ENCODE data around the gene LPP.
"Not testable (repeated sequence)": the region's sequence is repeated elsewhere in the genome, so short reads cannot be mapped to it uniquely, and the experiment has no call there.

Gene LPP

DNA sequence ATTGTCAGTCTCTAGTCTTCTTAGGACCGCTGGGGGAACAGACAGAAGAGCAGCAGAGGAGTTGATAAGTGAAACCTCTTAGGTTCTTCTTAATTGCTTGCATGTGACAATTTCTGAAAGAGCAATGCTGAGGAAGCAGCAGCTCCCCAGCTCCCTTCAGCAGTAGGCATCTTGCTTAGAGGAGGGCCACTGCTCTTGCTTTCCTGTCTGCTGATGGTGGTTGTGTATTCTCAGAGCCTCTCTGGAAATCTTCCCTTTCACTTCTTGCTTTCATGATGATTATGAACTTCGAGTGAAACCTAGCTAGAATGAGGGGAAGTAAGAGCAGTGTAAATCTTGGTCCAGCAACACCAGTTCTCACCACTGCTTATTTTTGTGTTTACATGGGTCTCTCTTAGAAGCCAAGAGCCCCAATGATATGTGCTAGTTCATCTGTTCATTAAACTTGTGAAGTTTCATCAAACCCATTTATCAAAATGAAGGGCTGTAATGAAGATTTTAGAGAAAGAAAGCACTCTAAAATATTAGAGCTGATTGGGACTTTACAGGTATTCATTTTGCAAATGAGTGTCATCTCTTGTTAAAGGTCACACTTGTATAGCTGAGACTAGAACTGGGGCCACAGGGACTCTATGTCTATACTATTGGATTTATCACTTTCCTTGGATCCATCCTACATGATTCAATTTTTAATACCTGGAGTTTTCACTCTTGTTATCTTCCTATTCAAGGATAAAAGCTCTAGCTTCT lies 246.7 kb downstream of the LPP start:
- peak; percentile 9 for DNase-seq (ENCODE audit: low spot score)

DNA sequence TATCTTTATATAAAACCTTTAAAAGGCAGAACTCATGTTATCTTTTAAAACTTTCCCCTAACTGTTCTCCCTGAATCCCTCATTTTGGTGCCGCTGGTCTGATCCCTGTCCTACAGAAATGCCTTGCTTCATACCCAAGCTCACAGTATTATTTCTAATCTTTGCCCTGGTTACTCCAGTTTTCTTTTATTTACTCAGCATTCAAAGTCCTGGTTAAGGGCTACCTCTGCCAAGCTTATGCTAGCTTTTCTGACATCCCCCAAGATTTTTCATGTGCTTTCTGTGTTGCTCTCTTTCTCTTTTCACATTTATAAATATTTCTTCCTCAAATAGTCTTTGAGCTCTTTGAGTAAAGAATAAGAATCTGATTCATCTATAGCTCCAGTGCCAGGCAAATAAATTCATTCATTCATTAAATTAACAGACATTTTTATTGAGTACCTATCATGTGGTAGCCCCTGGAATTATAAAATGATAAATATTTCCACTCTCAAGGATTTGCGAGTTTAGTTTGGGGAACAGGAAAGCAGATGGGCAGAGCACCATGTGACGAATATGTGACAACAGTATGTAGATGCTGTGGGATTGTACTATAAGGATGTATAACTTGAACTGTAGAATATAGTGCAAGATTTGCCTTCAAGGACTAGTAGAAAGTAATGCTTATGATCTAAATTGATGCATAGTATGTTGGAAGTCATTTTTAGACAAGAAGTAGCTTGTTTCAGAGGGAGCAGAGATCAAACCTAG lies 247.5 kb downstream of the LPP start:
- no peak for DNase-seq (ENCODE audit: low spot score)

DNA sequence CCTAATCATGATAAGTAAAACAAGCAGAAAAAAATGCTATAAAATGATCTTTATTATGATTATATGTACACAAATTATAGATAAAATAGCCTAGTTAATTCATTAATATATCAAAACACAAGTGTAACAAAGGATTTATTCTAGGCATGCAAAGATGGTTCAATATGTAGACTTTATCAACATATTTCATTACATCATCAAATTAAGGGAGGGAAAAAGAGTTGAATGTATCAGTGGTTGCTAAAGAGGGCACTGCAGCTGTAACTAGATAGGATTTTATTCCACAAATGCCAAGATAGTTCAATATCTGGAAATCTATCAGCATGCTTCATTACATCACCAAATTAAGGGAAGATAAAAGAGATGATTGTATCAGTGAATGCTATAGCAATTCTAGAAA lies 248.3 kb downstream of the LPP start:
- no peak for DNase-seq (ENCODE audit: low spot score)

DNA sequence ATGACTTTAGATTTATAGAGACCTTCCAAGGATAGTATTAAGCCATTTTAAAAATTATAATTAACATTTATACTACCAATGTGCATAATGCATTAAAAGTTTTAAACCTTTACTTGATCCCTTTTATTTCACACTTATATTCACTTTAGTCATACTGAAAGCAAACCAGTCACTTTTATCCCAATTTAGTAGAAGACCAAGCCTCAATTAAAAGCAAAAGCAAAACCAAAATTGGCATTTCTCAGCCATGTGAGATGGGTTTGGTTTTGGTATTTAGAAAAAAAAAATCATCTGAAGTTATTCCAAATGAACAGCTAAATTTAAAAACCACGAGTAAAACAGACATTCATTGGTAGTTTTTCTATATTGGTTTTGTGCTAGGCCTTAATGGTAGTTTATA lies 249.4 kb downstream of the LPP start:
- DNase-seq (ENCODE audit: low spot score) = no peak

DNA sequence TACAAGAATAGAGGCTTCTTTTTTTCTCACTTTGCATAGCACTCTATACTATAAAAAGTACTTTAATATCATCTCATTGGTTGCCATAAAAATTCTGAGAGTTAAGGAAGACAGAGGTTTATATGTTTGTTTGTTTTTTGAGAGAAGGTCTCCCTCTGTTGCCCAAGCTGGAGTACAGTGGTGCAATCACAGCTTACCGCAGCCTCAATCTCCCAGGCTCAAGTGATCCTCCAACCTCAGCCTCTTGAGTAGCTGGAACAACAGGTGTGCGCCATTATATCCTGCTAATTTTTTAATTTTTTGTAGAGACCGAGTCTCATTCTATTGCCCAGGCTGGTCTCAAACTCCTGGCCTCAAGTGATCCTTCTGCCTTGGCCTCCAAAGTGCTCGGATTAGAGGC lies 250.2 kb downstream of the LPP start:
- no peak for DNase-seq (ENCODE audit: low spot score)

DNA sequence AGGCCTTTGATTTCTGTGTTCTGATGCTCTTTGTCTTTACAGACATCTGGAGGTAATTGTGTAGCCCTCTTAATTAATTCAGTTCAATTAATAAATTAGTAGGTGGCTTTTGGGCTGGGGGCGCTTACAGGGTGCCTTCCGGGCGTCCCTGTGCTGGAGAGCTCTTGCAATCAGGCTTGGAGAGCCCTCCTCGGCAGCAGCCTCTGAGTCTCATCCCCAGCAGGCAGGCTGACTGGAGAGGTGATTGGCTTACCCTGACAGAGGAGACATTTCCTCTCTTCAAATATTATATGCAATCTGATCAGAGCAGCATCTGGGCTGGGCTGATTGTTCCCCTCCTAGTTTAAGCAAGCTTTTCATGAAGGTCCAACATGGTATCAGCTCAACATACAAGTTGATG lies 250.7 kb downstream of the LPP start:
- no peak for DNase-seq (ENCODE audit: low spot score)

DNA sequence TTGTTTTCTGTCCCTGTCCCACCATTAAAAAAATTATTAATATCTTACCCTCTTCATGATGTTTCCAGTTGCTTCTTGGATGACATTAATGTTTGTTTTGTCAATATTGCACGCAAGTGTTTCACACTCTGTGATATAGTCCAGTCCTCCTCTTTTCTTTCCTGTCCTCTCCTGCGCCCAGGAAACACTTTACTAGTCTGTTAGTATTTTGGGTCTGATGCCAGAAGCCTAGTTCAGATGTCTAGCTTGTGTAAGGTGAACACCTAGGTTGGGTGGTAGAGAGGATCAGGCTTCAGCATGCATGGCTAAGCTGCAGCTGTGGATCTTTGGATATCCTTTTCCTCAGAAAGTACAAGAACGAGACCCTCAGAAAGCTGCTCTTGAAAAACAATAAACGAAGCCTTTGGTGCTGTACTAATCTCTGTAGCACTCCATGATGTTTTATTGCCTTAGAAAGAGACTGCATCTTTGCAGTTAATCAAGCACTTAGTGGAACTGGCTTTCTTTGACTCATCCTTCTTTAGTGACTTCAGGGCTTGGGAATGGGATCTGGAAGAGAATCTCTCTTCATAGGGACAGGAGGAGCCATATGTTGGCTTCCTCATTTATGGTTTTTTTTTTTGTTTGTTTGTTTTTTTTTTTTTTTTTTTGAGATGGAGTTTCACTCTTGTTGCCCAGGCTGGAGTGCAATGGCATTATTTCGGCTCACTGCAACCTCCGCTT lies 253.4 kb downstream of the LPP start:
- no peak for DNase-seq (ENCODE audit: low spot score)

DNA sequence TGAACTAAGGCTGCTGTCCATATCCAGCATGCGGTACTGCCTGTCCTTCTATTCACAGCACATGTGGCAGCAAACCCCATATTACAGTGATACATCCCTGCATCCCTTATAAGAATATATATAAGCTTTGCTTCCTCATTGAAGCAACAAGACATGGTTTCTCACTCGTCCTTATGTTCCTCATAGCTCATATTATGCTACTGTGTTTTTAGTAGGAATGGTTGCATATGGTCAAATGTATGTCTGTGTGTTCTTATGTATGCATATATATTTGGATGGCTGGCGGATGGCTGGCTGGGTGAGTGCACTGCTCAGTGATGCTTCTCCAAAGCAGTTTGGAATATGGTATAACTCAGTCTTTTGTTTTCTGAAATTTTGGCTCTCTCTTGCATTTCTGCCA lies 254.9 kb downstream of the LPP start:
- DNase-seq (ENCODE audit: low spot score) = no peak

DNA sequence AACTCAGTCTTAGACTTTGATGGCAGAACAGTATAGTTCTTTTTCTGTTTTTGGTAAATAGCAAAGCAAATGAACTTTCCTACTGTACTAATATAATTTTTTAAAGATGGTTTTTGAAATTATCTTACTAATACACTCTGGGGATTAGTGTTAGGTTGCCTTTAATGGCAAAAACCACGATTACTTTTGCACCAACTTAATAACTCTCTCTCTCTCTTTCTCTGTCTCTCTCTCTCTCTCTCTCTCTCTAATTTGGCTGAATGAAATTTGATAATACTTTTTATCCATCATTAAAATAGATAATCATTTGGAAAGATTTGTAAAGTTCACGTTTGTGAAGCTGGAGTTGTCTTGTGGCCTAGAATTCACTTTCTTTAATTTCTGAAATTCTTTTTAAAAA lies 257.8 kb downstream of the LPP start:
- no peak for DNase-seq (ENCODE audit: low spot score)

DNA sequence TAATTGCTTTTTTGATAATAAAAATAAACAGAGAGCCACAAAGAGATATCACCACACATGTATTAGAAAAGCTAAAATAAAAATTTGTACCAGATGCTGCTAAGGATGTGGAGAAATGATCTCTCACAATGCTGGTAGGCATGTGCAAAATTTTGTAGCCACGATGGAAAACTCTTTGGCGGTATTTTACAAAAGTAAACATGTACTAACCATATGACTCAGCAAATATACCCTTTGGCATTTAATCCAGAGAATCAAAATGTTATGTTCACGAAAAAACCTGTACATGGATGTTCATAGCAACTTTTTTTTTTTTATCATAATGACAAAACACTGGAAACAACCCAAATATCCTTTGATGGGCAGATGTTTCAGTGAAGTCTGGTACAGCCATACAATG lies 261.2 kb downstream of the LPP start:
- DNase-seq (ENCODE audit: low spot score) = no peak

DNA sequence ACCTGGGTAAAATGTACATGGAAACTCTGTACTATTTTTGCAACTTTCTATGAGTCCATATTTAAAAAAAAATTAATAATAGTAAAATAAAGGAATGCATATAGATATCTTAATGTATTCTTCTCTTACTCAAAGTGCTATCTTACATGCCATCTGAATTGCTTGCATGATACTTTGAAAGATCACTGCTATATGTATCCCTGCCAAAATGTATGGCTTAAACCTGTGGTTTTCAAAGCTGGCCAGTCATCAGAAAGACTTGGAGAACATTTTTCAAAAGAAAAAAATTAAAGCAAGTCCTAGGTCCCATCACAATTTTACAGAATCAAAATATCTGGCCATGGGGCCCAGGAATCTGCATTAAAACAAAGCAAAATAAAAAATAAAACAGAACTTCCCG lies 262.1 kb downstream of the LPP start:
- no peak for DNase-seq (ENCODE audit: low spot score)

DNA sequence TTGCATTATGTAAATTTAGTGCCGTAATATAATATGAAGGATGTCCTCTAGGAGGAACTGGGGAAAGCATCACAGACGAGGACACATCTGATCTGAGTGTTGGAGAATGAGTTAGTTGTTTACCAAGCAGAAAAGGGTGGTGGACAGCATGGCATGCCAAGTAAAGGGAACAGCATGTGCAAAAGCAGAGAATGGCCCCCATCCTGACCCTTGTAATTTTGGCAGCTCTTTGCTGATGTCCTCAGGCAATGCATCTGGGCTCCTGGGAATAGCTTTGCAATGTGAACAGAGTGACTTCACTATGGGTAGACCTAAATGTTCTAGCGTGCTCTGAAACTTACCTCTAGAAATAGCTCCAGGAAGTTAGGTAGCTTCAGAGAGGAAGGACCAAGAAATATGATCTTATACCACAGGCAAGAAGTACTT lies 263.3 kb downstream of the LPP start:
- no peak for DNase-seq (ENCODE audit: low spot score)

DNA sequence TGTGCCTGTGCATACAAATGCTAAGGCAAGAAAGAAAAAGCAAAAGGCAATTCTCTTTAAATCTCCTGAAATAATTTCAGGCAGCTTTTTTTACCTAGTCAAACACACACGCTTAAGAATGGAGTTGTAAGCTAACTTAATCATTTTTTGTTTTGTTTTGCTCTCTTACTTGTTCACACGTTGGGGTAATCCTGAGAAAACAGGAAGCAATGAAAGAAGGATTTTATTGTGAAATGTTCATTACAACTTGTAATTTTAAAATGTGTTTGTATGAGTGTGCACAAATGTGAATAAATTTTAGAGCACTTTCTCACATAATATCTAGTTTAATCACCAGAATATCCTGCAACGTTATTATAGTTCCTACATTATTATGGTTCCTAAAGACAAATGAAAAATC lies 263.8 kb downstream of the LPP start:
- DNase-seq (ENCODE audit: low spot score) = no peak

DNA sequence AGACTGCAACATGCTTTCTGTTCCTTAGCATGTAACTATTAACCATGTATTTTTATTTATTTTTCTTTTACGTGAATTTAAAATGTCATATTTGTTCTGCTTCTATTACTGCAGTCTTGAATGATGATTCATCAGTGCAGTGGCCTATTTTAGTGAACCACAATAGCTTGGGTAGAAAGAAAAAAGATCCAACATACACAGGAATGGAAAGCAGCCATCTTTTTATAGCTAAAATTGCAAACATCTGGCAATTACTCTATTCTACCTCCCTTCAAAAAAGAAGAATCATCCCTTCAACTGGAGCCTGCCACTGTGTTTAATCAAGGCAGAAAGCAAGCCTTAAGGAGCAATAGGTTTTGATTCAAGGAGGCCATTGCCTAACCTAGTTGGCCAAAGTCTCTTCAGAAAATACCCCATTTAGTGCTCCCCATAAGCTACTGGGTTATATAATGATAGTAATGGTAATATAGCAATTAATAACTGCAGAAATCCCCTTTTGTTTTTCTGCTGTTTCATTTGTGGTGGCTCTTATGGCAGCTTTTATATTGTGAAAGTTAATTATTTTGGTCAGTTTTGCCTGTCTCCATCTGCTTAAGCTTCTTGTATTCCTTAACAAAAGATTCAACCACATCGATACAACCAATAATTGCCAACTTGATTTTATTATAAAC lies 267.3 kb downstream of the LPP start:
- DNase-seq (ENCODE audit: low spot score) = no peak

DNA sequence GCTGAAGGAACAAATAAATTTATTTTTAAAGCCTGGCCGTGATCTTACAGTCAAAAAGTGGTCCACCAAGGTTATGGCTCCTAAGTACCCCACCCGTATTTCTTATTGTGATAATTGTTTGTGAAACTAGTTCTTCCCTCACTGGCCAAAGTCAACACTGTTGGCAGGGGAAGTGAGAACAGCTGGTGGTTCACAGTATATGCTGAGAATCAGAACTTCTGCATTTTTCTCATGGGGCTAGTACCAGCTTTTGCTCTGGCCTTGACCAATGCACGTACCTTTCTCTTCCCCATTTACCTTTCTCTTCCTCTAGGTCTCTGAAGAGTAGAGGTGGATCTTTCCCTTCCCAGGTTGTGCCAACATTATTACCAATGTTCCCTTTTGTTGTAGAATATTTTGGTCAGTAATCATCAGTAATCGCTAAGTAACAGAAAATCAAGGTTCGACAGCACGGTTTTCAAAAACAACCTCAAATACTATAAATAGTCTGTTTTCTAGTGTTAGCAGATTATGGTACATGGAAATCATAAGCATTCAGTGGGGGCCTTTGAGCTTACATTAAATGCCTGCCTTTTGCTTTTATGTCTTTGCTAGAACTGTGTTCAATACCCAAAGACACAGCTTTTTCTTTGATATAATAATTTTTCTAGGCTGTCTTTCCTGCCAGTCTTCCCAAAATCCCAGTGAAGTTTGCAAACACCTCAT lies 268.0 kb downstream of the LPP start:
- DNase-seq (ENCODE audit: low spot score) = peak; percentile 16

DNA sequence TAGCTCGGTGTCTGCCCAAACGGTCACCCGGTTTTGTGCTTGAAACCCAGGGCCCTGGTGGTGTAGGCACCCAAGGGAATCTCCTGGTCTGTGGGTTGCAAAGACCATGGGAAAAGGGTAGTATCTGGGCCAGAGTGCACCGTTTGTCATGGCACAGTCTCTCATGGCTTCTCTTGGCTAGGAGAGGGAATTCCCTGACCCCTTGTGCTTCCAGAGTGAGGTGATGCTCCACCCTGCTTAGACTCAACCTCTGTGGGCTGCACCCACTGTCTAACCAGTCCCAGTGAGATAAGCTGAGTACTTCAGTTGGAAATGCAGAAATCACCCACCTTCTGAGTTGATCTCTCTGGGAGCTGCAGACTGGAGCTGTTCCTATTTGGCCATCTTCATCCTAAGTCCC lies 274.0 kb downstream of the LPP start:
- not testable (repeated sequence) for DNase-seq (ENCODE audit: low spot score)

DNA sequence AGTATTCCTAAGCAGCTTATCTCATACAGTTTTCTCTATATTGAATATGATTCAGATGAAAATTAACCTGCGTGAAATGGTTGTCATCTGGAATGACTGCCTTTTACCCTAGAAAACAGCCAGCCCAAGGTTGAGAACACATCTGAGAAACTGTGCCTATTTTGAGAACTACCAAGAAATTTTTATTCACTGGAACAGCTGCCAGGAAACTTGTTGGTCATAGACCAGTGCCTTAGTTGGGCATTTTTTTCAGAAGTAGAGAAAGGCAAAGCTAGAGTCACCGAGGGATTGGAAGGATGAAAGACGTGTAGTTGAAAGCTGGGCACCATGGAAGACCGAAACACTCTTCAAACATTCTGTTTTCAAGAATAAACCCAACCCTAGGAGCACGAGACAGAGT lies 277.1 kb downstream of the LPP start:
- no peak for DNase-seq (ENCODE audit: low spot score)

DNA sequence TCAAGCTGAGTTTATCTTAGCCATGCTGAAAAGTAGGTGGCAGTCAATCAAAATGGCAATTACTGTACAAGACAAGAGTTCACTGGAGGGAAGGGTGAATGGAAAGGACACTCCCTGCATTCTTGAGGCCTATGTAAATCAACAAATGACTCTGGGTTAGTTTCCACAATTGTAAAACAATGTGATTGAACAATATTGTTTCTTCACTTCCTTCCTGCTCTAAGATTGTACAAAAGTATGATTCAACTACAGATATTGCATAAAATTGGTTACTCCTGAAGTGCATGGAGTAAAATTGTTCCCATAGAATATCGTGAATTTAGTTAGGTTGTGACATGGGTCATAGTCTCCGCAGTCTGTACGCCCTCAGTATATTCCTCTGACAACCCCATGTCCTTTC lies 277.6 kb downstream of the LPP start:
- DNase-seq (ENCODE audit: low spot score) = no peak

DNA sequence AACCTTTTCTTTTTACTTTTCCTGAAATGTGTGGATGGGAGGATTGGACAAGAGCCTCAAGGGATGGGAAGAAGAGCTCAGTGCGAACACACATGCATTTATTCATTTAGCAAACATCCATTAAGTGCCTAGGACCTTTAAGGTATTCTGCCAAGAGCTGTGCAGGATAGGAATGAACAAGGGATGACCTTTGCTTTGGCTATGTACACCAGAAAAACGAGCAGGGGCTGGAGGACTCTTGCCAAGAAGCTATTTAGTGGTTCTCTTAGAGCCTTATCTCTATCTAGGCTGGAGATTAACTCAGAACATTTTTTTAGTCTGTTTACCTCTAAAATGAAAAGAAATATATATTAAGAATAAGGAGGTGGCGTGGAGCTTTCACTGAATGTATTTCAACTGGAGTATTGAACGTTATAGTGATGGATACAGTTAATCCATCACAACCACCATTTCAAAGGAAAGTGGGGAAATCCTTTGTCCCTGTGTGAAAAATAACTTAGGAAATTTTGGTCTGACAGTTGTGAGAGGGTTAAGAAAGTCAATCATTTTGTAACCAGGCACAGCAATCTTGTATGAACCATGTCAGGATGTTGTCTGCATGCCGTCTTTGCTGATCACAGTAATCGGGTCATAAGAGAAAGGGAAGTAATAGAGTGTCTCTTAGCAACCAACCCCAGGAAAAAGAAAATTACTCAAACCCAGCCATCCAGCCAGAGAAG lies 279.0 kb downstream of the LPP start:
- DNase-seq (ENCODE audit: low spot score) = no peak

DNA sequence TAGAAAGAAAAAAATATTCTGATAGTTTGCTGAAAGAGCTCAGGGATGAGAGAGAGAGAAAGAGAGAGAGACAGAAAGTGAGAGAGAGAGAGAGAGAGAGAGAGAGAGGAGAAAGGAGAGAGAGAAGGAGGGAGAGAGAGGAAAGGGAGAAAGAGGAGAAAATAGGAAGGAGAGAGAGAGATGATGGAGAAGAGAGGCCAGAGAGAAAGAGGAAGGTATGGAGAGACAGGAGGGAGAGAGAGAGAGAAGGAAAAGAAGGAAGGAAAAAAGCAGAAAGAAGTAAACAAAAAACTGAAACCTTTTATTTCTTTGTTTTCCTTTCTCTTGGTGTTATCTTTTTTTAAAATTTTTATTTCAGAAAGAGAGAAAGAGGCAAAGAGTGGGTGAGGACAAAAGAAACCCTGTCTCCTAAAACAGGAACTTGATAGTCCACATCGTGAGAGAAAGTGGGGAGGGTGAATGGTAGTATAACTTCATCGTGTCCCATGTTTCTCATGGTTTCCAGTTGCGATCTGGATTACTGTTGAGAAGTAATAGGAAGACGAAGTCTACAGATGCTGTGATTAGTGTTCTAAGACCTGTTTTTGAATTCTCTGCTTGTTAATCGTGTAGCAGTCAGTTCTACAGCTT lies 279.7 kb downstream of the LPP start:
- no peak for DNase-seq (ENCODE audit: low spot score)

DNA sequence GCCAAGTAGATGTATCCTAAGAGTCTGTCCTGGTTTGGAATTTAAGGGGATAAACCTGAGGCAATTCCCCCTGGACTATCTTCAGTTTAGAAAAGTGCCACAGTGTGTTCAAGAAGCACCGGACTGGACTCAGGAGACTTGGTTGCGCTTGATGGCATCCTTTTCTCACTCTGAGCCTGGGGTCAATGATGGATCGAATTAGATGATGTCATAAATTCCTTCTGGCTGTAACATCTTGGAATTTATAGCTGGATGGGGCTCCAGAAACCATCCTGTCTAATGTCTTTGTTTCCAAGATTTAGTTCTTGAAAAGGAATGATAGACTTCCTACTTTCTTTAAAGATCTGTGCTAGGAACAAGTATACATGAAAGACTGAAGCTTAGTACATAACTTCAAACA lies 280.6 kb downstream of the LPP start:
- no peak for DNase-seq (ENCODE audit: low spot score)

Data from putamen (tissue), 1 donor.